Fibroblast of skin of left biceps (primary cell): Measurements from ENCODE around the gene CHST5.

Experiments used
- DNase-seq, 2 experiments: peaks; one replicate each; pipeline ENCODE4 v3.0.0-alpha.2; 2013; ENCODE audit warnings: low read depth in 2 of 2

Gene CHST5

GRCh38 chr16:75535901-75536300 lies at the start of gene CHST5:
Gene CHST5 (minus strand): TSS chr16:75536108. CDS start chr16:75530384, 5,724 bp downstream.
- DNase-seq, result no peak

- no peak for DNase-seq
These were observed 48.2 kb upstream of the CHST5 start for GRCh38 chr16:75584108-75584507.

GRCh38 chr16:75579281-75579834 lies 43.5 kb upstream of the CHST5 start:
- no peak for DNase-seq

- no peak for DNase-seq
These were observed 42.8 kb upstream of the CHST5 start for GRCh38 chr16:75578725-75579124.

DNA sequence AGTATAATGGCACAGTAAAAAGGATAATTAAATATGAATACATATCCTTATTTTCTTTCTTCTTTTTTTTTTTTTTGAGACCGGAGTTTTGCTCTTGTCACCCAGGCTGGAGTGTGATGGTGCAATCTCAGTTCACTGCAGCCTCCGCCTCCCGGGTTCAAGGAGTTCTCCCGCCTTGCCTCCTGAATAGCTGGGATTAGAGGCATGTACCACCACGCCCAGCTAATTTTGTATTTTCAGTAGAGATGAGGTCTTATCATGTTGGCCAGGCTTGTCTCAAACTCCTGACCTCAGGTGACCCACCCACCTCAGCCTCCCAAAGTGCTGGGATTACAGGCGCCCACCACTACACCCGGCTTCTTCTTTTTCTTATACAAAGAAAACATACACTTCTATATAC lies 42.3 kb upstream of the CHST5 start:
- no peak for DNase-seq

DNA sequence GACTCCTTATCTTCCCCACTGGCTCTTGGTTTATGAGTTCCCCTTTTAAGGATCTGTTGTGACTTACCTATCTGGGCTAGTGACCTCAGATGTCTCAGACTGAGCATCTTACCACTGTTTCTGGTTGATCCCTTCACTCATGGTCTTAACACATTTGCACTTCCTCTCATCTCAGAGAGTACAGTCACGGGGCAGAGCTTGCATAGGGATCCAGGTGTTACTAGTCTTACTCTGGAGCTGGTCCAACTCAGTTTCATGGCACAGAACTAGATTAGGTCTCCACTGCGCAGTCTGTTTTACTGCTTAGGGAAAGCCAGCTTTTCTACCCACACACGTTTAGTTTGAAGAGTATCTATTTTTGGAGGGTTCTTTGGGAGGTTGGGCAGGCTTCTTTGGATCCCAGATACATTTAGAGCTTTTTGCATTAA lies 40.5 kb upstream of the CHST5 start:
- no peak for DNase-seq

DNA sequence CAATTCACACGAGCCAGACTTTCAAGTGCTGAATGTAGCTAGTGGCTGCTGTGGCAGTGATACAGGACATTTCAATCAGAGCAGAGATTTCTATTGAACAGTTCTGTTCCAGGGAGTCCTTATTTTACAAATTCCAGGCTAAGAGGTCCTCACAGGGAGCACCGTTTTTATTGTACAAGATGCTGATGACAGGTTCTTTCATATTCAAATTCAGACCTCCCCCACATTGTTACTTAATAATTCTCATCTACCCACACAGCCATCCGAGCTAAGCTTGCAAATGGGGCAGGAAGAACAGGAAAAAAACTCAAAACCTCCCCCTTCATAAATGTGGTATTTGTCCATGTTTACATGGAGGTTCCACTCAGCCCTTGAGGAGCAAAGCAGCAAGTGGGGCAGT lies 40.0 kb upstream of the CHST5 start:
- no peak for DNase-seq

DNA sequence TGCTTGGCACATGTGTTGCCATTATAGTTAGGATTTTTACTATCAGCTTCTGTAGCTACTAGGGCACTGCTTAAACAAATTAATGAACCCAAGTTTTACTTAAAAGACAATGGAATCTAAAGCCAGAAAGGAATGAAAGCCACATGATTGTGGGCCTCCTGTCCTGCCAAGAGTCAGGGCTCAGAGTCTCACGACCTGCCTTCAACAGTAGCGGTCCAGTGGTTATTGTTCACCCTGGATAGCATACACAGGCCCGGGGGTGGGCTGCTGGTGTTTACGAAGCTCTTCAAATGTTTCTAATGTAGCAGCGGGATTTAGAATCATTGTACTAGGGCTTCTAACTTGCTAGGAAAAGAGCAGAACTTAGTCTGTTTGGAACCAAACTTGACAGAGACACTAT lies 38.0 kb upstream of the CHST5 start:
- DNase-seq, result no peak

DNA sequence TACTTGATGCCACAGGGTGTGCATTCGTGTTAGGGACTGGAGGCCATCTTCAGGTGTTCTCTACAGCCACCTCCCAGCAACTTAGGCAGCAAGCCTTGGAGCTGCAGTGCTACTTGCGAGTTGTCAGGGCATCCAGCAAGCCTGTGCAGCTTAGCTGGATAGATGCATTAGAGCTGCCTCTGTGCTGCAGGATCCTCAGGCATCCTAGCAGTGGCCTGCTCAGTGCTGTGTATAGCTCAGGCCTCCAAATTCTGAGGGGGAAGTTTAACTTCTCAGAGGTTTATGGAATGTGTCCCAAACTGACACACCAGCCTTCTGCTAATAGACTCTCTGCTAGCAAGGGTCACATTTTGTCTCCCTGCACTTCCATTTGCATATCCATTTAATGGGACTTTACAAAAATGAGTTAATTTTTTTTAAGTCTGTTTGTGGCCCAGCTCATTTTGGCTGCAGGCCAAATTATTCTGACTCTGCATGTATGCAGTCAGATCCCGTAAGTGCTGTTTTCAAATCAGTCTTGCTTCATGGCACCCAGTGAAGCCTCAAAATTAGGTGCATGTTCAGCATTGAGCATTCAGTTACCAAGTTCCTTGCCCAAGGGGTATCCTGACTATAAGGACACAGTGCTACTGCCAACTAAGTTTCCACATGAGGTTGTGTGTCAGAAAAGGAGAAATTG lies 37.1 kb upstream of the CHST5 start:
- DNase-seq, result no peak

DNA sequence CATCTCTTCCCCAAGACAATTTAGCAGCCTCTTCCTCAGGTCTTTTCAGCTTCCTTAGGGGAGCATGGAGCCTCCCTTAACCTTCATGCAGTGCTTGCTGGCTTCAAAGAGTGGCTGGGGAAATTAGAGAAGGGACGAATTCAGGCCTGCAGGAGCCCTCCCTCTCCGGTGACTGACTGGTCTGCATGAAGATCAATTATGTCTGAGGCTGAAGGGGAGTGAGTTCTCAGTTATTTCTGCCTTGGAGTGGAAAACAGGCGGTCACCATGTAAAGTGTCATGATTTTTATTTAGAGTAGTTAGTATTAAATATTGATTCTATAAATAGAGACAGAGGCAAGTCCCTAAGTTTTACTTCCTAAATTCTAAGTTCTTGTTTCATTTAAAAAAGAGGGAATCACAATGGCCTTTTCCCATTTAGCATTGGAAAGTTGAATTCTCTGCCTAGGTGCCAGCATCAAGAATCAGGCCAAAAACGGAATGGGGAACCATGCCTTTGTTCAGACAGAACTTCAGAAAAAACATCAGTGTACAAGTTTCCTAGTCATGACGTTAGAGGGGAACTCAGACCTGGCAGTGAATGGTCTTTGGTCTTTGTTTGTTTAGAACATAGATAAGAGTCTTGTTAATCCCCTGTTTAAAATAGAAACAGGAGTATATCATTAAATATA lies 34.6 kb upstream of the CHST5 start:
- no peak for DNase-seq

- no peak for DNase-seq
These were observed 32.0 kb upstream of the CHST5 start for GRCh38 chr16:75567911-75568310.

- no peak for DNase-seq
These were observed 30.9 kb upstream of the CHST5 start for GRCh38 chr16:75566758-75567255.

DNA sequence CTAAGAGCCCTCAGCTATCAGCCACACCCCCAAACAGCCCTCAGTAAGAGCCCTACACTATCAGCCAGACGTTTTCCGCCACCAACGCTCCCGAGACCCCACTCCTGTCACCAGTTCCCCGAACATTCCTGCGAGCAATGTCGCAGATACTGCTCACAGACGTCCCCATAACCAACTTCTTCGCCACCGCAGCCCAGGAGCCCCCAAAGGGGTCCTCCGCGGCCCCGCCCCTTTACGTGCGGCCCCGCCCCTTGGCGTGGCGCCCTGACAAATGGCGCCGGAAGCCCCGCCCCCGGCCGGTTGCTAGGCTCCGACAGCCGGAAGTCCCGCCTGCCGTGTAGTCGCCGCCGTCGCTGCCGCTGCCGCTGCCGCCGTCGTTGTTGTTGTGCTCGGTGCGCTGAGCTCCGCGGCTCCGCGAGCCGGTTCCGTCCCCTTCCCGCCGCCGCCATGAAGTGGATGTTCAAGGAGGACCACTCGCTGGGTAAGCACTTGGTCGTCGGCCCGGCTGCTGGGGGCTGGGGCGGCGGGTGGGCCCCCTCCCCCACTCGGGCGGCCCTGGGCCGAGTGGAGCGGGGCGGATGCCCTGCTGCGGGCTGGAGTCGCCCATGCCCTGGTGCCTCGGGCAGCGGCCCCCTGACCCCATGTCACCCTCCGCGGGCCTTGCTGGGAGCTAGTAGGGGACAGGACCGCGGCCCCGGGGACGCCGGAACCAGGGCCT lies 30.3 kb upstream of the CHST5 start, which contains the start of gene GABARAPL2:
Gene GABARAPL2 (plus strand): TSS at position 340 of the 718 bp plus-strand sequence. CDS start 108 bp downstream, at position 448.
- DNase-seq, result peak in 1 of 2 experiments; percentile 10

- DNase-seq, result no peak
These were observed 29.7 kb upstream of the CHST5 start for GRCh38 chr16:75565640-75566039.

DNA sequence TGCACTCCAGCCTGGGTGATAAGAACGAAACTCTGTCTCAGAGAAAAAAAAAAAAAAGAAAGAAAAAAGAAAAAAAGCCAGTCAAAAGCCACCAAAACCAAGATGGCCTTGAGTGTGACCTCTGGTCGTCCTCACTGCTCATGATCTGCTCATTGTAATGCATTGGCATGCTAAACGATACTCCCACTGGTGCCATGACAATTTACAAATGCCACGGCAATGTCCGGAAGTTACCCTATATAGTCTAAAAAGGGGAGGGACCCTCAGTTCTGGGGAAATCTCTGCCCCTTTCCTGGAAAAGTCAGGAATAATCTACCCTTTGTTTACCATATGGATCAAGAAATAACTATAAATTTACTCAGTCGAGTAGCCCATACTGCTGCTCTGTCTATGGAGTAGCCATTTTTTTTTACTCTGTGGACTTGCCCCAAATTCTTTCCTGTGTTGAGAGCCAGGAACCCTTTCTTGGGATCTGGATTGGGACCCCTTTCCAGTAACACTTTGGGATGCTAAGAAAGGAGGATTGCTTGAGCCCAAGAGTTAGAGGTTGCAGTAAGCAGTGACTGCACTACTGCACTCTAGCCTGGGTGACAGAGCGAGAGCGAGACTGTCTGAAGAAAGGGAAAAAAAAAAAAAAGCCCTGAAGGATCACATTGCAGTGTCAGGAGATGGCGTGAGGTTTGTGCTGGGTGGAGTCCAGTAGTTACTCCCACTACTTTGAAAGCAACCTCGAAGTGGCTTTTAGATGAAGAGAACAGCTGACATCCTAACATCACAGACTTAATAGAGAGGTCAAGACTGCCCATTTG lies 23.9 kb upstream of the CHST5 start:
- no peak for DNase-seq

- DNase-seq, result no peak
These were observed 23.0 kb upstream of the CHST5 start for GRCh38 chr16:75558846-75559401.

- no peak for DNase-seq
These were observed 20.6 kb upstream of the CHST5 start for GRCh38 chr16:75556431-75556950.

DNA sequence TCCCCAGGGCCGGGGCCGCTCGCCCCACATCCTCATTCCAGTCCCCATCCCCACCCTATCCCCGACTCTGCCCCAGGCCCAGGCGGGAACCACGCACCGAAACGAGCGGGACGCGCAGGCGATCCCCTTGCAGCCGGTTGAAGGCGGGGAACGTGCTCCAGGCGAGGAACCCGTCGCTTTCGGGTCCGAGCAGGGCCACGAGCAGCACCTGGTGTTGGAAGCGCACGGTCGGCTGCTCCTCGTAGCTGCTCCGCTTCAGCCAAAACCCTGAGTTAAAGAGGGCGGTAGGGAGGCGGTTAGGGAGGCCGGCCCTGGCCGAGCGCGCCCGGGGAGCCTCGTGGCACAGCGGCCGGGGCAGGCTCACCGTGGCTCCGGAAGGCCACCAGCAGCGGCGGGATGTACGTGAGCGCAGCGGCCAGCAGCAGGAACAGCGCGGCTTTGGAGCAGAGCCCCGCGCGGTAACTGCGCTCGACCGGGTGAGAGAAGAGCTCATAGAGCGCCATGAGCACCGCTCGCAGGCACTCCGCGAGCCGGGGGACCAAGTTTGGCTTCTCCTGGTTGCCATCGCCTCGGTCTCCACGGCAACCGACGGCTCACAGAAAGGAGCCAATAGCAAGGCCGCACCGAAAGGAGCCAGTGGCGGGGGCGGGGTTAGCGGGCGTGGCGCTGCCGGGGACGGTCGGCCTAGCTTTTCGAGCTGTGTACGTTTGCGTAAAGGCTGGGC lies 20.0 kb upstream of the CHST5 start, which contains the start of gene TMEM231:
Gene TMEM231 (minus strand): TSS at position 546 of the 724 bp plus-strand sequence. CDS start 43 bp downstream, at position 503.
- DNase-seq, result peak; percentile 79 to 82

- DNase-seq, result peak; percentile 51 to 65
These were observed 19.4 kb upstream of the CHST5 start for GRCh38 chr16:75555213-75555706.

GRCh38 chr16:75552951-75553350 lies 17.0 kb upstream of the CHST5 start:
- no peak for DNase-seq
